ENCODE data around the gene PER2.

- TF ChIP-seq EZH2 (IDR thresholded peaks at IDR 0.05; ENCODE audit: borderline replicate concordance, insufficient read depth, low read depth, low read length, poor library complexity, severe bottlenecking) = no peak
- no peak for TF ChIP-seq CTCF (IDR thresholded peaks at IDR 0.05)
These were observed 41.2 kb downstream of the PER2 start for GRCh38 chr2:238247002-238247822.

Data from B cell (primary cell).